ENCODE data around the gene CHRFAM7A.
"Not testable (repeated sequence)": the region's sequence is repeated elsewhere in the genome, so short reads cannot be mapped to it uniquely, and the experiment has no call there.

CHRFAM7A gene

DNA sequence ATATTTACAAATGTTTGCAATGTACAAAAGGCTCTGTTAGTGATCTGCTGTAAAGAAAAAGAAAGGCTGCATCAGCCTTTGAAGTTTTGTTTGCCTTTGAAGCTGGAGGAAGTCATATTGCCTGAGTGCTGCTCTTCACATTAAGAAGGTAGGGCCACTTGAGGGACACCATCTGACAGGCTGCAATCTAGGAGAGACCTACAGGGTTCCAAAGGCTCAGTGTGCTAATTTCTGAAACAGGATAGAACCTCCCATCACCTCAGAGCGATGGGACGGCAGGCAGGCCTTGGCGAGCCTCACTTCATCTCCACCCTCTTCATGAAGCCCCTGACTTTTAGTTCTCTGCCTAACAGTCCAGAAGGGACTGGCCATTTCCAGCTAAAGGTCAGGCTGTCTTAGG is 77.6 kb downstream of the CHRFAM7A start:
- DNase-seq (ENCODE audit: low spot score): not testable (repeated sequence)

DNA sequence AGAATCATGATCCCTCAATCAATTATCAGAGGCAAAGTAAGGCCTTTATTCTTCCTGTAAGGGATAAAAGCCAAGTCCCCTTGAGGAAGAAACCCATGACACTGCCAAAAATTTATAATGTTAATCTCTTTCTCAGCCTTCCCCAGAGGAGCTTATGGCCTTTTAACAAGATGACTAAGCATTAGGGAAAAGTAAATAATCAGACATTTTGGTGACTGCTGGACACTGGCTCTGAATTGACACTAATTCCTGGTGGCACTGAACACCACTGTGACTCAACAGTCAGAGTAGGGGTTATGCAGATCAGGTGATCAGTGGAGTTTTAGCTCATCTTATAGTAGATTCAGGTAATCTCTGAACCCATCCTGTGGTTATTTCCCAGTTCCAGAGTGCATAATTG is 82.8 kb downstream of the CHRFAM7A start:
- DNase-seq (ENCODE audit: low spot score): not testable (repeated sequence)

All from COLO829 (cell line).